NCI-H2029 (cell line): ENCODE measurements around the gene CYP4V2.

Source experiments
- DNase-seq: peaks from one replicate; lab custom pipeline; 2025; lab: John Stamatoyannopoulos, UW

CYP4V2 gene

GRCh38 chr4:186191200-186192065 is at the start of gene CYP4V2:
TSS of gene CYP4V2 (plus strand) at chr4:186191567. CDS start at chr4:186191824, 257 bp downstream.
- DNase-seq = peak; percentile 40

DNA sequence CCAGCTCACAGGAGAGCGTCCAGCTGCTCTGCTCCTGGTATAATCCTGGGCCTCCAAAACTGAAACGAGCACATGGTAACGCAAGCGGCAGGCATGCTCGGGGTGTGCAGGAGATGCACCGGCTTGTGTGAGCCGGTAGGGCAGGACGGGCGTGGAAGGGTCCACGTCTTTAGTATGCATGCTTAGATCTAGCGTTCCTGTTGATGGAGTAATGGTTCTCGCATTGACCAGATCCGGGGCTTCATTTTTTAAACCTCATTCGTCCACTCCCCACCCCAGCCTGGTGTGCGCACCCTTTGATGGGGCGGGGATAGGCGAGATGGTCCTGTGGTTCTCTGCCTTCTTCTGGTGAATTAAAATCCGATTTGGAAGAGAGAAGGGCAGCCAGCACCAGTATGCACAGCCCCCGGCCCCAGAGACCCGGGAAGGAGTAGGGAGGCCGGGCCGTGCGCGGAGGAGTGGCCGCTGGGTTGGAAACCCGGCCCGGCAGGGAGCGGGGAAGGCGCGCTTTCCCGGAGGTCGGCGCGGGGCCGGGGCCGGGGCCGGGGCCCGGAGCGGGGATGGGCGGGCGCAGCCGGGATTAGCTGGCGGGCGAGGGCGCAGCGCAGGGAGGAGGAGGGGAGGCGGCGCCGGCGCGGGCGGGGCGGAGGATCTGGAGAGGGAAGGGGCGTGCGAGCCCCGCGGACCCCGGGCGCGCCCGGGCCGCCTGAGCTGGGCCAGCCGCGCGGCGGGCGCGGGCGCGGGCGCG is 47.0 kb upstream of the CYP4V2 start:
- DNase-seq = no peak

GRCh38 chr4:186144946-186145569 is 46.3 kb upstream of the CYP4V2 start:
- DNase-seq = no peak

- DNase-seq = no peak
Observed at GRCh38 chr4:186146458-186146857, 44.9 kb upstream of the CYP4V2 start.

GRCh38 chr4:186148336-186148975 is 42.9 kb upstream of the CYP4V2 start:
- DNase-seq = no peak

DNA sequence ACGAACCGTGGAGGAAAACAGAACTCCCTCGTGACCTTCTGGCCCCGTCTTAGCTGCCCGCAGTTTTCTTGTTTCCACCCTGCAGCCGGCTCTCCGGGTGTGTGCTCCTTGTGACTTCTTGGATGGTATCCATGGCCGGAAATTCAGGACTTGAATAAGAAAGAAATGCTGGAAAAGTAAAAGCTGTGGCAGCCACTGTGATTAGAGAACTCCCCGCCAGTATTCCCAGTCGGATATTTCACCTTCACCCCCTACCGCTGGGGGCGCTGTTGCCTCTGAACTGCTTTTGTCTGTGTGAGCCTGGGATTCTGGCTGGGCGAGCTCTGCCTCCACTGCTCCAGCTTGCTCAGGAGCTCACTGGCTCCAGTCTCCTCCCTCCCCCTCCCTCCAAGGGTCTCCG is 41.5 kb upstream of the CYP4V2 start:
- no peak for DNase-seq

DNA sequence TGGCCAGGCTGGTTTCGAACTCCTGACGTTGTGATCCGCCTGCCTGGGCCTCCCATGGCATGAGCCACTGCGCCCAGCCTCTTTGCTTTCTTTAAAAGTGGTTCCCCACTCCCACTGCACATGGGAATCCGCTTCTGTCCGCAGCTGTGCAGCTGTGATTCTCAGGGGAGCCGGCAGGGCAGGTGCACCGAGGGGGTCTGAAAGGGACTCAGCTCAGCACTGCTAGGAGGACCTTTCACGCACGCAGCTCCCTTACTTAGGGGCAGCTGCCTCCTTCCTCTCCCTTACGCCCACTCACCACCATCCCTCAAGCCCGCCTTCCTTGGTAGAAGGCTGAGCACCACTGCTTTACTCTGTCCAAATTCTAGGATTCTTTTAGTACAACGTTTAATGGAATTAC is 40.4 kb upstream of the CYP4V2 start:
- no peak for DNase-seq

- no peak for DNase-seq
Observed at GRCh38 chr4:186151499-186151898, 39.9 kb upstream of the CYP4V2 start.

- no peak for DNase-seq
Observed at GRCh38 chr4:186158021-186158813, 33.1 kb upstream of the CYP4V2 start.

DNA sequence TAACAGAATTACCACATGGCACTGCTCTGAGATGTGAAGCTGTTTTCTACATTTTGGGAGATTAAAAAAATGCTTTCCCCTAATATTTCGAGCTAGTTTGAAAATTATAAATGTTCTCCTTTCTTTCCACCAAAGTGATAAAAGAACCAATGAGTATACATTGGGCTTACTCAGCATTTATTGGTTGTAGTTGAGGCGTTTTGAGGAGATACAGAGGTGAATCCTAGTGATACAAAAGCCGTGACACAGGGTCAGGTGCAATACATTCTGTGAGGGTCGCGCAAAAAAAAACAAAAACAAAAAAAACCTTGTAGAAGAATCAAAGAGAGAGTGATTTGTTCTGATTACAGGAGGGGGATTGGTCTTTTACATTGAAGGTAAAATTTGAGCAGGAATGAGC is 32.4 kb upstream of the CYP4V2 start:
- DNase-seq = no peak

DNA sequence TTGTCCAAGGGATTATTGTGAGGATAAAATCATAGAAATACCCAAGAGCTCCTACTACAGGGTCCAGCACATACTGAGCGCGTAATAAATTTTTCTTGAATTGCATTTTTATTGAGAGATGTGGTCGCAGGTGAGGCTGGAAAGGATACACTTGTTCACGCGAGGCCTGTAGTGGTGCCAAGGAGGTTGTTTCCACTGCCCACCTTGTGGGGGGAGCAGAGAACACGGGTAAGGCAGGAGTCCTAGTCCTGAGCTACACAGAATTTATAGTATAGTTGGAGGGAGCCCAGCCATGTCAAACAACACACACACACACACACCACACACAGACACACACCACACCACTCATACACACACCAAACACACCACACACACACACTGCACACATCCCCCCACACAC is 31.8 kb upstream of the CYP4V2 start:
- no peak for DNase-seq

- peak; percentile 64 for DNase-seq
Observed at GRCh38 chr4:186161138-186161537, 30.2 kb upstream of the CYP4V2 start.

GRCh38 chr4:186166852-186167512 is 24.4 kb upstream of the CYP4V2 start:
- DNase-seq = no peak

DNA sequence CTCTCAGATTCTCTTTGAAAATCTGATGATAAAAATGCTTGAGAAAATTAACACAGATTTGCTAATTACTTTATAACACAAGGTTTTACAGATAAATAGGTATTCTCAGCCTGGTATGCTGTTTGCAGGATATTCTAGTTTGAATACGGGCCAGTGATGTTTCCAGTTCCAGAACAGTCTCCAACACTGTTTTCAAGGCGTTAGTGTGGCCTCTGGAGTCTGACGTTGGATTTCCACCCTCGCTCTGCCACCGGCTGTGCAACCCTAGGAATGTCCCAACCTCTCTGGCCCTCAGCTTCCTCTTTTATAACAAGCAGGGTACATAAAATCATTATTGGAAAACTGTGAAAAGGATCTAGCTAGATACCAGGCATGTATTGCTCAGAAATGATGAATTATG is 23.8 kb upstream of the CYP4V2 start:
- DNase-seq = no peak

DNA sequence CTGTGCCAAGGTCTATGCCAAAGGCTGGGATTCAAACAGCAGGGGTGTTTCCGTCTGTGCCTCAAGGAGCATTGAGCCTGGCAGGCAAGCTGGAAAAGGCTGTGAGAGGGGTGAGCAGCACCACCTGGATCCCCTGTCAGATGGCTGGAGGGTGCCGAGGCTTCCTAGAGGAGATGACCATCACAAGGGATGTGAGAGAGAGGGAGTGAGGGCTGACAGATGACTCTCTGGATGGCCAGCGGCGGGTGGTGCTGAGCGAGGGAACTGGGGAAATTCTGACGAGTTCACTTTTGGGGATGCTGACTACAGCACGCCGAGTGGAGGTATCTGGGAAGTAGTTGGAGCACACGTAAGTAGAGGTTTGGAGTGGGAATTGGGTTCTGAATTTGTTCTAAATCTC is 22.6 kb upstream of the CYP4V2 start:
- no peak for DNase-seq

- DNase-seq = no peak
Observed at GRCh38 chr4:186169333-186169944, 21.9 kb upstream of the CYP4V2 start.

GRCh38 chr4:186169945-186170802 is 21.2 kb upstream of the CYP4V2 start:
- DNase-seq = no peak

GRCh38 chr4:186170966-186171365 is 20.4 kb upstream of the CYP4V2 start:
- DNase-seq = no peak

DNA sequence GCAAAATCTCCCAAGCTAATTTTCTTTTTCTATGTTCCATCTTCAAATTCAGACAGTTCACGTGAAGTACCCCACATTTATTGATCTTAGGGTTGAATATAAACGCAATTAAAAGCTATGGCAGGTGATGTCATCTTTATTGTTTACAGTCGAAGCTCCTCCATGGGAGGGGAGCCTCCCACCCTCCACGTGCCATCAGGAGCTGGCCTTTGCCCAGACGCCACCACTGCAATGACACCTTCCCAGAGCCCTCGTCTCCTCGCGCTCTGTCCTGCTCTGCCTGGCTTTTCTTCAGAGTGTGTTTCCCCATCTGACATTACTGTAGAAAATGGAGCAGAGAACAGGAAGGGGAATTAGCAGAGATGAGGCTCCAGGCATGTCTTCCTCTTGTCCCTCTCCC is 18.8 kb upstream of the CYP4V2 start:
- DNase-seq = no peak

- no peak for DNase-seq
Observed at GRCh38 chr4:186188107-186188506, 3.3 kb upstream of the CYP4V2 start.
